GM12878 (cell line): ENCODE data around the gene RUFY4.

Experiments
- CREB1 ChIP-seq: IDR thresholded peaks from 2 replicates; pipeline ENCODE4 v1.6.1; 2012; ENCODE audit warnings: low read depth, mild to moderate bottlenecking, inconsistent platforms
- EP300 ChIP-seq, 2 experiments: fragments of 150-350 bp in 1 of 2; IDR thresholded peaks; 2 replicates each; pipeline ENCODE4 v1.6.1; 2011 to 2012; ENCODE audit warnings: low read depth in 2 of 2, low read length in 2 of 2, borderline replicate concordance in 1 of 2, improper control_type of control experiment in 1 of 2, inconsistent platforms in 1 of 2; ENCODE audit not compliant: control insufficient read depth in 1 of 2

GRCh38 chr2:218077464-218078216 is 8.6 kb downstream of the RUFY4 start:
- TF ChIP-seq CREB1 (no peak), EP300 (IDR thresholded peaks at IDR 0.05; ENCODE audit: borderline replicate concordance in 1 of 2, control insufficient read depth in 1 of 2, low read depth in 2 of 2, low read length in 2 of 2) (no peak)
